Measurements from ENCODE around the gene IFI27L1.

Gene IFI27L1

DNA sequence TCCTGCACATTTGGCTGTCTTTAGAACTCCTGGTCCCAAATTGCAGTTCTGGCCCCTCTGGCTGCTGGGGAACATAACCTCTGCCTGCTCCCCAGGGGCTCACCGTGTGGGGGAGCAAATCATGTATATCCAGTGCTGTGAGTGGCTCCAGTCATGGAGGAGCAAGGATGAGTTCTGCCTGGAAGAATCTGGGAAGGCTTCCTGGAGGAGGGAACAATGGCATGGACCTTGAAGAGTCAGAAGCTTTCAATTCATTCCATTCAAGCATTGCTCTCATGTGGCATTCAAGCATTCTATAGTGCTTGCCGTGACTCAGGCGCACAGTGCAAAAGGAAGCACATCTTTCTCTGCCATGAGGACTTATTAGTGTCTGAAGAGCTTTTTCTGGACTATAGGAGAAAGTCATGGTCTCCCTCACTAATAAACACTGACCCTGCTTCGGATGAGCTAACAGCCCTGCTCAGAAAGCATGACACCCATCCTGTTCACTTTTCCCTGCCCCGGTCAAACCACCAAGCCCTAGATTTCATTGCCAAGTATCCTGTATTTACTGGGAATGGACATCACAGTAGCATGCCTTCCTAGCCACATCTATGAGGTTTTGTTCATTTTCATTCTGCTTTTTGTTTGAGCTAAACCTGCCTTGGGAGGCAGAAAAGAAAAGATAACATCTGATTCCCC is 32.9 kb downstream of the IFI27L1 start:
- Histone ChIP-seq H4K8ac (ENCODE audit: low read depth, low read length) (no peak overlapping the region), H3K27ac (ENCODE audit: low read depth, low read length) (no peak overlapping the region), H3K79me1 (ENCODE audit: low read length) (no peaks in the 10 kb centered on the region), H4K5ac (ENCODE audit: low read length) (no peak overlapping the region), H3K23ac (ENCODE audit: low read length) (no peak overlapping the region), H3K56ac (ENCODE audit: low read length) (no peak overlapping the region), H3K27me3 (ENCODE audit: insufficient read depth, low read length, poor library complexity) (no peaks in the 10 kb centered on the region), H3K4me1 (ENCODE audit: control insufficient read depth, low read depth, low read length) (no peaks in the 10 kb centered on the region), H3K18ac (ENCODE audit: low read length) (no peak overlapping the region), H2BK15ac (replicated peaks; ENCODE audit: low read depth) (no peak overlapping the region), H3K36me3 (ENCODE audit: control insufficient read depth, insufficient read depth, low read length) (no peaks in the 10 kb centered on the region), H3K79me2 (ENCODE audit: control insufficient read depth, insufficient read depth, low read length) (no peaks in the 10 kb centered on the region), H3K9ac (ENCODE audit: low read length) (no peak overlapping the region), H2BK120ac (ENCODE audit: low read depth, low read length) (no peak overlapping the region), H2BK5ac (ENCODE audit: low read length) (no peak overlapping the region), H3K4ac (ENCODE audit: low read depth, low read length) (no peak overlapping the region), H3K4me2 (ENCODE audit: low read length) (no peak overlapping the region), H3K4me3 (ENCODE audit: low read length) (no peak overlapping the region), H2AK5ac (ENCODE audit: low read length) (no peak overlapping the region)
- DNase-seq: no peak
- WGBS (ENCODE audit: extremely low coverage, insufficient coverage, low lambda C conversion rate): no CpG with 5 or more reads among the region's 5 CpGs

- H3K4me1 ChIP-seq (ENCODE audit: control insufficient read depth, low read depth, low read length): no peaks in the 10 kb centered on the region
- no peaks in the 10 kb centered on the region for H3K79me2 ChIP-seq (ENCODE audit: control insufficient read depth, insufficient read depth, low read length)
- no peak overlapping the region for H3K27ac ChIP-seq (ENCODE audit: low read depth, low read length)
- H2BK5ac ChIP-seq (ENCODE audit: low read length): no peak overlapping the region
- H3K36me3 ChIP-seq (ENCODE audit: control insufficient read depth, insufficient read depth, low read length): no peaks in the 10 kb centered on the region
- no peaks in the 10 kb centered on the region for H3K79me1 ChIP-seq (ENCODE audit: low read length)
- H3K27me3 ChIP-seq (ENCODE audit: insufficient read depth, low read length, poor library complexity): no peaks in the 10 kb centered on the region
- no peak overlapping the region for H3K9ac ChIP-seq (ENCODE audit: low read length)
- no peak overlapping the region for H2BK15ac ChIP-seq (replicated peaks; ENCODE audit: low read depth)
- H3K4me2 ChIP-seq (ENCODE audit: low read length): no peak overlapping the region
- DNase-seq: no peak
- H4K5ac ChIP-seq (ENCODE audit: low read length): no peak overlapping the region
- H3K56ac ChIP-seq (ENCODE audit: low read length): no peak overlapping the region
- H3K23ac ChIP-seq (ENCODE audit: low read length): no peak overlapping the region
- no peak overlapping the region for H2BK120ac ChIP-seq (ENCODE audit: low read depth, low read length)
- WGBS (ENCODE audit: extremely low coverage, insufficient coverage, low lambda C conversion rate): no CpG with 5 or more reads among the region's 5 CpGs
- no peak overlapping the region for H3K4me3 ChIP-seq (ENCODE audit: low read length)
- no peak overlapping the region for H3K4ac ChIP-seq (ENCODE audit: low read depth, low read length)
- H2AK5ac ChIP-seq (ENCODE audit: low read length): no peak overlapping the region
- no peak overlapping the region for H3K18ac ChIP-seq (ENCODE audit: low read length)
- H4K8ac ChIP-seq (ENCODE audit: low read depth, low read length): no peak overlapping the region
Measured at GRCh38 chr14:94114589-94115057, 33.5 kb downstream of the IFI27L1 start.

- no peak for DNase-seq
- no peak overlapping the region for H3K9ac ChIP-seq (ENCODE audit: low read length)
- WGBS (ENCODE audit: extremely low coverage, insufficient coverage, low lambda C conversion rate): no CpG with 5 or more reads among the region's 4 CpGs
Measured at GRCh38 chr14:94115058-94115591, 34.0 kb downstream of the IFI27L1 start.

GRCh38 chr14:94115631-94116030 is 34.5 kb downstream of the IFI27L1 start:
- no peak overlapping the region for H2BK120ac ChIP-seq (ENCODE audit: low read depth, low read length)
- no peaks in the 10 kb centered on the region for H3K36me3 ChIP-seq (ENCODE audit: control insufficient read depth, insufficient read depth, low read length)
- H3K27ac ChIP-seq (ENCODE audit: low read depth, low read length): no peak overlapping the region
- no peak overlapping the region for H2AK5ac ChIP-seq (ENCODE audit: low read length)
- H3K9ac ChIP-seq (ENCODE audit: low read length): no peak overlapping the region
- no peak overlapping the region for H3K4me2 ChIP-seq (ENCODE audit: low read length)
- no peak overlapping the region for H4K5ac ChIP-seq (ENCODE audit: low read length)
- no peak overlapping the region for H2BK5ac ChIP-seq (ENCODE audit: low read length)
- no CpG with 5 or more reads among the region's 15 CpGs for WGBS (ENCODE audit: extremely low coverage, insufficient coverage, low lambda C conversion rate)
- H3K4me3 ChIP-seq (ENCODE audit: low read length): no peak overlapping the region
- no peaks in the 10 kb centered on the region for H3K79me1 ChIP-seq (ENCODE audit: low read length)
- no peak overlapping the region for H3K4ac ChIP-seq (ENCODE audit: low read depth, low read length)
- no peaks in the 10 kb centered on the region for H3K79me2 ChIP-seq (ENCODE audit: control insufficient read depth, insufficient read depth, low read length)
- no peak overlapping the region for H3K18ac ChIP-seq (ENCODE audit: low read length)
- no peak overlapping the region for H4K8ac ChIP-seq (ENCODE audit: low read depth, low read length)
- H3K56ac ChIP-seq (ENCODE audit: low read length): no peak overlapping the region
- H3K23ac ChIP-seq (ENCODE audit: low read length): no peak overlapping the region
- no peak overlapping the region for H2BK15ac ChIP-seq (replicated peaks; ENCODE audit: low read depth)
- no peak for DNase-seq
- no peaks in the 10 kb centered on the region for H3K4me1 ChIP-seq (ENCODE audit: control insufficient read depth, low read depth, low read length)
- H3K27me3 ChIP-seq (ENCODE audit: insufficient read depth, low read length, poor library complexity): no peaks in the 10 kb centered on the region

More at GRCh38 chr14:94115058-94115591, 34.0 kb downstream of the IFI27L1 start:
- H2BK15ac ChIP-seq (replicated peaks; ENCODE audit: low read depth): no peak overlapping the region
- no peak overlapping the region for H3K27ac ChIP-seq (ENCODE audit: low read depth, low read length)
- no peaks in the 10 kb centered on the region for H3K4me1 ChIP-seq (ENCODE audit: control insufficient read depth, low read depth, low read length)
- no peaks in the 10 kb centered on the region for H3K36me3 ChIP-seq (ENCODE audit: control insufficient read depth, insufficient read depth, low read length)
- no peak overlapping the region for H3K4ac ChIP-seq (ENCODE audit: low read depth, low read length)
- H3K56ac ChIP-seq (ENCODE audit: low read length): no peak overlapping the region
- no peak overlapping the region for H3K23ac ChIP-seq (ENCODE audit: low read length)
- no peak overlapping the region for H4K5ac ChIP-seq (ENCODE audit: low read length)
- no peak overlapping the region for H3K4me2 ChIP-seq (ENCODE audit: low read length)
- no peak overlapping the region for H4K8ac ChIP-seq (ENCODE audit: low read depth, low read length)
- no peak overlapping the region for H3K4me3 ChIP-seq (ENCODE audit: low read length)
- H3K27me3 ChIP-seq (ENCODE audit: insufficient read depth, low read length, poor library complexity): no peaks in the 10 kb centered on the region
- H2AK5ac ChIP-seq (ENCODE audit: low read length): no peak overlapping the region
- H3K79me1 ChIP-seq (ENCODE audit: low read length): no peaks in the 10 kb centered on the region
- H3K18ac ChIP-seq (ENCODE audit: low read length): no peak overlapping the region
- H2BK5ac ChIP-seq (ENCODE audit: low read length): no peak overlapping the region
- no peaks in the 10 kb centered on the region for H3K79me2 ChIP-seq (ENCODE audit: control insufficient read depth, insufficient read depth, low read length)
- H2BK120ac ChIP-seq (ENCODE audit: low read depth, low read length): no peak overlapping the region

DNA sequence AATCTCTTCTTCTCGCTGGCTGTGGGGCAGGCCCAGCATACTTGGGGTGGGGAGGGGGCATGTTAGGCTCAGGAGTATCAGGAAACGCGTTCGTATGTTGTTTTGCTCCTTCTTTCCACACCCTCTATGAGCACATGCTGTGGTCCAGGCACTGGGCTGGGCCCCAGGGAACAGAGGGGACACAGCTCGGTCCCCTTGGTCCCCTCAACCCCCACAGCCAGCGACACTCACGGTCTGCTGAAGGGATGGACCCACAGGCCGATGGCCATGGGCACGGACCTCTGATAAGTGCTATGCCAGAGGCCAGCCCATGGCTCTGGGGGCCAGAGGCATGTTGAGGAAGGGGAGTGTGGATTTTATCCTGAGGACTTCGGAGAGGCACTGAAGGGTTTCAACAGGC is 35.6 kb downstream of the IFI27L1 start:
- H3K4me2 ChIP-seq (ENCODE audit: low read length): no peak overlapping the region
- H3K18ac ChIP-seq (ENCODE audit: low read length): no peak overlapping the region
- H3K4me1 ChIP-seq (ENCODE audit: control insufficient read depth, low read depth, low read length): no peaks in the 10 kb centered on the region
- H2AK5ac ChIP-seq (ENCODE audit: low read length): no peak overlapping the region
- H3K56ac ChIP-seq (ENCODE audit: low read length): no peak overlapping the region
- no peak overlapping the region for H3K4me3 ChIP-seq (ENCODE audit: low read length)
- H3K9ac ChIP-seq (ENCODE audit: low read length): no peak overlapping the region
- H3K23ac ChIP-seq (ENCODE audit: low read length): no peak overlapping the region
- H2BK120ac ChIP-seq (ENCODE audit: low read depth, low read length): no peak overlapping the region
- no peak overlapping the region for H3K4ac ChIP-seq (ENCODE audit: low read depth, low read length)
- no peak overlapping the region for H4K5ac ChIP-seq (ENCODE audit: low read length)
- H2BK15ac ChIP-seq (replicated peaks; ENCODE audit: low read depth): no peak overlapping the region
- no CpG with 5 or more reads among the region's 10 CpGs for WGBS (ENCODE audit: extremely low coverage, insufficient coverage, low lambda C conversion rate)
- H3K79me1 ChIP-seq (ENCODE audit: low read length): no peaks in the 10 kb centered on the region
- H3K27ac ChIP-seq (ENCODE audit: low read depth, low read length): no peak overlapping the region
- no peaks in the 10 kb centered on the region for H3K36me3 ChIP-seq (ENCODE audit: control insufficient read depth, insufficient read depth, low read length)
- H4K8ac ChIP-seq (ENCODE audit: low read depth, low read length): no peak overlapping the region
- no peaks in the 10 kb centered on the region for H3K27me3 ChIP-seq (ENCODE audit: insufficient read depth, low read length, poor library complexity)
- H3K79me2 ChIP-seq (ENCODE audit: control insufficient read depth, insufficient read depth, low read length): no peaks in the 10 kb centered on the region
- H2BK5ac ChIP-seq (ENCODE audit: low read length): no peak overlapping the region
- no peak for DNase-seq

DNA sequence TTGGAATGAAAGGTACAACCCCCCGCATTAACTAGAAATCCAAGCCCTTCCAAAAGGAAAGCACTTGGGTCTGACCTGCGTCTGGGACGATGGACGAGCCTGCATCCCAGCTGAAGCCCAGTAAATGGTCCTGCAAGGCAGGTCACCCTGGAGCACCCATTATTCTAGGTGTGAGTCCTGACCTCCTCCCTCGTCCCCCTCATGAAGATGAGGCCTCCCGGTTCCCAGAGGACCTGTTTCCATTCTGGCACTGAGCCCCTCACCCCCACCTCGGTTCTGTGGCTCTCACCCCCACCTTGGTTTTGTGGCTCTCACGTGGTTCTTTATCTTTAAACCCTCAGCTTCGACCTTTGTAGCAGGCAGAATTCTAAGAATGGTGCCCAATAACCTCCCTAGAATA is 36.7 kb downstream of the IFI27L1 start:
- no peak overlapping the region for H3K9ac ChIP-seq (ENCODE audit: low read length)
- H3K27me3 ChIP-seq (ENCODE audit: insufficient read depth, low read length, poor library complexity): no peaks in the 10 kb centered on the region
- no peak overlapping the region for H3K4me3 ChIP-seq (ENCODE audit: low read length)
- H3K27ac ChIP-seq (ENCODE audit: low read depth, low read length): no peak overlapping the region
- no peak overlapping the region for H3K4me2 ChIP-seq (ENCODE audit: low read length)
- no peaks in the 10 kb centered on the region for H3K79me2 ChIP-seq (ENCODE audit: control insufficient read depth, insufficient read depth, low read length)
- H3K23ac ChIP-seq (ENCODE audit: low read length): no peak overlapping the region
- no peak overlapping the region for H3K18ac ChIP-seq (ENCODE audit: low read length)
- no peak overlapping the region for H2AK5ac ChIP-seq (ENCODE audit: low read length)
- H3K36me3 ChIP-seq (ENCODE audit: control insufficient read depth, insufficient read depth, low read length): no peaks in the 10 kb centered on the region
- H3K4ac ChIP-seq (ENCODE audit: low read depth, low read length): no peak overlapping the region
- H2BK15ac ChIP-seq (replicated peaks; ENCODE audit: low read depth): no peak overlapping the region
- no peak for DNase-seq
- H3K4me1 ChIP-seq (ENCODE audit: control insufficient read depth, low read depth, low read length): no peaks in the 10 kb centered on the region
- no peak overlapping the region for H2BK5ac ChIP-seq (ENCODE audit: low read length)
- no peak overlapping the region for H4K5ac ChIP-seq (ENCODE audit: low read length)
- no peak overlapping the region for H4K8ac ChIP-seq (ENCODE audit: low read depth, low read length)
- no peak overlapping the region for H2BK120ac ChIP-seq (ENCODE audit: low read depth, low read length)
- H3K56ac ChIP-seq (ENCODE audit: low read length): no peak overlapping the region
- no CpG with 5 or more reads among the region's 9 CpGs for WGBS (ENCODE audit: extremely low coverage, insufficient coverage, low lambda C conversion rate)
- no peaks in the 10 kb centered on the region for H3K79me1 ChIP-seq (ENCODE audit: low read length)
